ENCODE measurements around the gene PTPRE.

DNA sequence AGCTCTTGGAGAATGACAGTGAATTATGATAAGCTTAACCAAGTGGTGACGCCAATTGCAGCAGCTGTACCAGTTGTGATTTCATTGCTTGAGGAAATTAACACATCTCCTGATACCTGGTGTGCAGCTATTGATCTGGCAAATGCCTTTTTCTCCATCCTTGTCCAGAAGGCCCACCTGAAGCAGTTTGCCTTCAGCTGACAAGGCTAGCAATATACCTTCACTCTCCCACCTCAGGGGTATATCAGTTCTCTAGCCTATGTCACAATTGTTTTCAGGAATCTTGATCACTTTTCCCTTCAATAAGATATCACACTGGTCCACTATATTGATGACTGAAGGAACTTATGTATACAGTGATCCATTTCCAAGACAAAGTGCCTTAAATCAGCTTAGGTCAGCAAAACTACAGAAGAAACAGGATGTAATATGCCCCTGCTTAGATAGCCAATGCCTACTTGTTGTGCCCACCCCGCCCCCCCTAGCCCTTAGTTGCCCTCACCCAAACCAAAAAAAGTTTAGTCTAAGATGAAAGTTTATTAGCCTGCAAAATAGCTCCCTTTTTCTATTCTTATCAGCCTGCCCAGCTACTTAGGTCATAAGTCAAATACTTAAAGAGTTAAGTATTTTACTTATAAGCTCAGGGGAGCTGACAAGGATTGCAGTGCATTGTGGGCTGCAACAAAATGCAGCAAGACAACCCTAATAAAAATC lies 45.1 kb downstream of the PTPRE start:
- TF ChIP-seq, protein P1, sequence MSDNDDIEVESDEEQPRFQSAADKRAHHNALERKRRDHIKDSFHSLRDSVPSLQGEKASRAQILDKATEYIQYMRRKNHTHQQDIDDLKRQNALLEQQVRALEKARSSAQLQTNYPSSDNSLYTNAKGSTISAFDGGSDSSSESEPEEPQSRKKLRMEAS (IDR thresholded peaks at IDR 0.05; ENCODE audit: low read depth, low read length), result no peak
- TF ChIP-seq, protein P2, sequence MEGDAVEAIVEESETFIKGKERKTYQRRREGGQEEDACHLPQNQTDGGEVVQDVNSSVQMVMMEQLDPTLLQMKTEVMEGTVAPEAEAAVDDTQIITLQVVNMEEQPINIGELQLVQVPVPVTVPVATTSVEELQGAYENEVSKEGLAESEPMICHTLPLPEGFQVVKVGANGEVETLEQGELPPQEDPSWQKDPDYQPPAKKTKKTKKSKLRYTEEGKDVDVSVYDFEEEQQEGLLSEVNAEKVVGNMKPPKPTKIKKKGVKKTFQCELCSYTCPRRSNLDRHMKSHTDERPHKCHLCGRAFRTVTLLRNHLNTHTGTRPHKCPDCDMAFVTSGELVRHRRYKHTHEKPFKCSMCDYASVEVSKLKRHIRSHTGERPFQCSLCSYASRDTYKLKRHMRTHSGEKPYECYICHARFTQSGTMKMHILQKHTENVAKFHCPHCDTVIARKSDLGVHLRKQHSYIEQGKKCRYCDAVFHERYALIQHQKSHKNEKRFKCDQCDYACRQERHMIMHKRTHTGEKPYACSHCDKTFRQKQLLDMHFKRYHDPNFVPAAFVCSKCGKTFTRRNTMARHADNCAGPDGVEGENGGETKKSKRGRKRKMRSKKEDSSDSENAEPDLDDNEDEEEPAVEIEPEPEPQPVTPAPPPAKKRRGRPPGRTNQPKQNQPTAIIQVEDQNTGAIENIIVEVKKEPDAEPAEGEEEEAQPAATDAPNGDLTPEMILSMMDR (IDR thresholded peaks at IDR 0.05; ENCODE audit: low read depth, low read length), result no peak
- TF ChIP-seq POLR2A (IDR thresholded peaks at IDR 0.05; ENCODE audit: extremely low read depth, insufficient read length), result no peak
